Fibroblast of lung (primary cell): ENCODE measurements around the gene GLYR1. TPM values are rescaled to one million over a fixed set of nuclear protein-coding genes. Genes with fewer than 3 reads are reported as not detected.

Experiments
- DNase-seq, 2 donors: peaks; one replicate each; pipeline versions ENCODE4 v3.0.0 to v3.0.0-alpha.2; 2010; ENCODE audit warnings: low read depth in 2 of 2
- H2AFZ ChIP-seq: 2 replicates; pipeline ENCODE4 v1.5.1; 2012; ENCODE audit warnings: low read length, control low read depth, inconsistent platforms
- H3K27ac ChIP-seq: 2 replicates; pipeline ENCODE4 v1.5.1; 2011; ENCODE audit warnings: low read length, control low read depth; ENCODE audit not compliant: insufficient read depth
- H3K27me3 ChIP-seq: 2 replicates; pipeline ENCODE4 v1.5.1; 2011; ENCODE audit warnings: mild to moderate bottlenecking, low read length; ENCODE audit not compliant: control insufficient read depth, insufficient read depth
- H3K36me3 ChIP-seq: 2 replicates; pipeline ENCODE4 v1.5.1; 2011; ENCODE audit warnings: low read length; ENCODE audit not compliant: control insufficient read depth, insufficient read depth
- H3K4me1 ChIP-seq: 2 replicates; pipeline ENCODE4 v1.5.1; 2011; ENCODE audit warnings: low read length; ENCODE audit not compliant: control insufficient read depth, insufficient read depth; ENCODE audit errors: extremely low read depth
- H3K4me2 ChIP-seq: 2 replicates; pipeline ENCODE4 v1.5.1; 2011; ENCODE audit warnings: low read length, control low read depth; ENCODE audit not compliant: insufficient read depth; ENCODE audit errors: extremely low read depth
- H3K4me3 ChIP-seq, 4 experiments: fragments of 200-600 bp in 1 of 4; sonication (generic) in 1 of 4; replicated peaks in 1 of 4; 2 replicates each; pipeline ENCODE4 v1.5.1; 2011 to 2016; ENCODE audit warnings: low read length in 4 of 4, low read depth in 3 of 4, mild to moderate bottlenecking in 3 of 4, control low read depth in 2 of 4, inconsistent platforms in 1 of 4, mixed read lengths in 1 of 4; ENCODE audit not compliant: insufficient read depth in 1 of 4; ENCODE audit errors: control extremely low read depth in 1 of 4
- H3K79me2 ChIP-seq: 2 replicates; pipeline ENCODE4 v1.5.1; 2012; ENCODE audit warnings: mild to moderate bottlenecking, low read length, inconsistent platforms; ENCODE audit not compliant: control insufficient read depth, insufficient read depth
- H3K9ac ChIP-seq: 2 replicates; pipeline ENCODE4 v1.5.1; 2011; ENCODE audit warnings: mild to moderate bottlenecking, low read length, control low read depth; ENCODE audit not compliant: insufficient read depth
- H3K9me3 ChIP-seq: 2 replicates; pipeline ENCODE4 v1.5.1; 2012; ENCODE audit warnings: low read depth, low read length; ENCODE audit not compliant: control insufficient read depth, insufficient read depth
- H4K20me1 ChIP-seq: 2 replicates; pipeline ENCODE4 v1.5.1; 2011; ENCODE audit warnings: low read length; ENCODE audit not compliant: control insufficient read depth, insufficient read depth; ENCODE audit errors: extremely low read depth
- EZH2 ChIP-seq: IDR thresholded peaks from 2 replicates; pipeline ENCODE4 v1.5.1; 2012; ENCODE audit warnings: low read length, control low read depth, mild to moderate bottlenecking; ENCODE audit errors: missing control alignments
- polyA plus RNA-seq, 2 donors: library from polyadenylated mRNA; depleted of rRNA in 1 of 2; stranded (reverse) in 1 of 2; unstranded in 1 of 2; fragments of >200 nt; gene quantifications; 2 replicates each; pipeline ENCODE4 v1.2.1, GENCODE V29; 2011 to 2012; ENCODE audit warnings: missing spikeins in 1 of 2
- total RNA-seq: library from RNA; depleted of rRNA; stranded (reverse); fragments of >200 nt; gene quantifications from 2 replicates; pipeline ENCODE4 v1.2.1, GENCODE V29; 2014
- TF ChIP-seq, protein P1 (sequence below), 2 donors: IDR thresholded peaks in 1 of 2; conservative IDR thresholded peaks in 1 of 2; 1 replicate in 1 of 2; 2 replicates in 1 of 2; pipeline ENCODE4 v1.5.1; 2011 to 2012; ENCODE audit warnings: low read length in 2 of 2, control low read depth in 1 of 2, inconsistent platforms in 1 of 2, low read depth in 1 of 2, mild to moderate bottlenecking in 1 of 2

Gene GLYR1
- total and polyA plus RNA-seq, 2 donors (not counting 1 experiment from before 2014, with no cell fraction given) = 28.6 to 39.6 TPM

DNA sequence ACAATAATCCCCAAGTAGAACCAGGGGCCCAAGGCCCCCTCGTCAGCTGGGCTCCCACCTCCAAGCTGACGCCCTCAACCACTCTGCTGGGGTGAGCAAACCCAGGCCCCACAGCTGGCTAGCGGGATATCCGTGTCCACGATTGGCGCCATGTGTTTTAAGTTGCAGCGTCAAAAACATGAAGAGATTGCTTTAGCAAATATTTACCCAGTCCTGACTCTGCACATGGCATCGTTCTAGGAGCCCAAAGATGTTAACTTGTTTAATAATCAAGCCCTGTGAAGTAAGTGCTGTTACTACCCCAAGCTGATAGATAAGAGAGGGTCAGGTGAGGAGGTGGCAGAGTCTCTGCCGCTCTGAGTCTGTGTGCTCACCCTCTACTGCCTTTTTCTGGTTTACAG lies 58.6 kb downstream of the GLYR1 start:
- Histone ChIP-seq H4K20me1 (no peaks in the 10 kb centered on the region), H3K9me3 (no peaks in the 10 kb centered on the region), H3K4me2 (no peak overlapping the region), H3K9ac (no peak overlapping the region), H3K27ac (no peak overlapping the region), H2AFZ (no peak overlapping the region), H3K79me2 (no peaks in the 10 kb centered on the region), H3K27me3 (no peaks in the 10 kb centered on the region), H3K4me1 (no peaks in the 10 kb centered on the region), H3K36me3 (no peaks in the 10 kb centered on the region), H3K4me3 (no peak overlapping the region)
- DNase-seq = no peak
- TF ChIP-seq, protein P1, sequence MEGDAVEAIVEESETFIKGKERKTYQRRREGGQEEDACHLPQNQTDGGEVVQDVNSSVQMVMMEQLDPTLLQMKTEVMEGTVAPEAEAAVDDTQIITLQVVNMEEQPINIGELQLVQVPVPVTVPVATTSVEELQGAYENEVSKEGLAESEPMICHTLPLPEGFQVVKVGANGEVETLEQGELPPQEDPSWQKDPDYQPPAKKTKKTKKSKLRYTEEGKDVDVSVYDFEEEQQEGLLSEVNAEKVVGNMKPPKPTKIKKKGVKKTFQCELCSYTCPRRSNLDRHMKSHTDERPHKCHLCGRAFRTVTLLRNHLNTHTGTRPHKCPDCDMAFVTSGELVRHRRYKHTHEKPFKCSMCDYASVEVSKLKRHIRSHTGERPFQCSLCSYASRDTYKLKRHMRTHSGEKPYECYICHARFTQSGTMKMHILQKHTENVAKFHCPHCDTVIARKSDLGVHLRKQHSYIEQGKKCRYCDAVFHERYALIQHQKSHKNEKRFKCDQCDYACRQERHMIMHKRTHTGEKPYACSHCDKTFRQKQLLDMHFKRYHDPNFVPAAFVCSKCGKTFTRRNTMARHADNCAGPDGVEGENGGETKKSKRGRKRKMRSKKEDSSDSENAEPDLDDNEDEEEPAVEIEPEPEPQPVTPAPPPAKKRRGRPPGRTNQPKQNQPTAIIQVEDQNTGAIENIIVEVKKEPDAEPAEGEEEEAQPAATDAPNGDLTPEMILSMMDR (conservative IDR thresholded peaks at IDR 0.05 in 1 of 2, IDR thresholded peaks at IDR 0.05 in 1 of 2; ENCODE audit: low read depth in 1 of 2, low read length in 2 of 2) = no peak
- no peak for TF ChIP-seq EZH2

DNA sequence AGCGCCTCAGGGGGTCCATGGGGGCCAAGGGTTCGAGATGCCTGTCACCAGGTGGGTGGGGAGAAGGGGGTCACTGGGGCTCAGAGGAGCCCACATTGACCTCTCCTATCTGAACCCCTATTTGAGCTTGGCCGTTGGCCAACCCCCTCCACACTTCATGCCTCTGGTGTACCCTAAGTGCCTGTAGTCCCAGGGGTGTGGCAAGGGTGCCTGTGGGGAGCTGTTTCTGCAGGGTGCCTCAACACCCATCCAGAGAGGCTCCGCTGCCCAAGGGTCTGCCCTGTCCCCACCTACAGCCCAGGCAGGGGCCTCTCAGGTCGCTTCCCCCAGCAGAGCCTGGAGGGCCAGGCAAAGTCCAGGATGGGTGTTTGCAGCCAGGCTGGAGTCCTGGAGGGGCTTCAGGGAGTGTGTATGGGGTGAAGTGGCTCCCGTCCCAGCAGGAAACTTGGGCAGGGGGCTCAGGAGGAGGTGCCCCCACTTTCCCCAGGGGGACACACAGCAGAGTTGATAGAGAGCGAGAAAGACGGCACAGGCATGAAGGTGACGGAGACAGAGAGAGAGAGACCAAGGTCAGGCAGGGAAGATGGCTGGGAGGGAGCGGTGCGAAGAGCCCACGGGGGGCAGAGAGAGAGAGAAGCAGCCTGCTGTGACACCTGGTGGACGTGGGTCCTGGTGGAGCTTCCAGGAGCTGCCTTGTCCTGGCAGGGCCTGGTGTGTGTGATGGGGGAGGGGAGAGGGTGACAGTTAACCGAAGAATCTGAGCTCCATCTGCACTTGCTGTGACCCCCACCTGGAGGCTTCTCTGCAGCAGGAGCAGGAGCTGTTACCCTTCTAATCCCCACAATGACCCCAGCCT lies 59.2 kb downstream of the GLYR1 start, which contains the start of gene SEPTIN12:
TSS of gene SEPTIN12 (minus strand) at position 719 of the 856 bp plus-strand sequence. CDS start at position 19, 700 bp downstream.
- Histone ChIP-seq H3K27me3 (no peaks in the 10 kb centered on the region), H3K4me2 (no peak within 1 kb of the TSS), H3K9ac (no peak within 1 kb of the TSS), H4K20me1 (no peaks in the 10 kb centered on the region), H2AFZ (no peak within 1 kb of the TSS), H3K79me2 (no peaks in the 10 kb centered on the region), H3K4me3 (no peak within 1 kb of the TSS), H3K36me3 (no peaks in the 10 kb centered on the region), H3K9me3 (no peaks in the 10 kb centered on the region), H3K4me1 (no peaks in the 10 kb centered on the region), H3K27ac (no peak within 1 kb of the TSS)
- no peak for DNase-seq
- TF ChIP-seq, protein P1 (conservative IDR thresholded peaks at IDR 0.05 in 1 of 2, IDR thresholded peaks at IDR 0.05 in 1 of 2; ENCODE audit: low read depth in 1 of 2, low read length in 2 of 2) = no peak
- no peak for TF ChIP-seq EZH2

DNA sequence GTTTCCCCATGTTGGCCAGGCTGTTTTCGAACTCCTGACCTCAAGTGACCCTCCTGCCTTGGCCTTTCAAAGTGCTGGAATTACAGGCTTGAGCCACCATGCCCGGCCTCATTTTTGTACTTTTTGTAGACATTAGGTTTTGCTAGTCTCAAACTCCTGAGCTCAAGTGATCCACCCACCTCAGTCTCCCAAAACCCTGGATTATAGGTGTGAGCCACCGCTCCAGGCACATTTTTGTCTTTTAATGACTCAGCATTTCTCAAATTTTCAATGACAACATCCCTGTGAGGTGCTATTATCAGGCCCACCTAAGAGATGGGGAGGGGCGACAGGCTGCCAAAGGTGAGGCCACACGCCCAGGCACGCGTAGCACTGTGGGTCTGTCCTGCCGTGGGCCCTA lies 60.0 kb downstream of the GLYR1 start:
- Histone ChIP-seq H3K4me2 (no peak overlapping the region), H4K20me1 (no peaks in the 10 kb centered on the region), H3K9ac (no peak overlapping the region), H3K27ac (no peak overlapping the region), H3K27me3 (no peaks in the 10 kb centered on the region), H2AFZ (no peak overlapping the region), H3K4me1 (no peaks in the 10 kb centered on the region), H3K4me3 (no peak overlapping the region), H3K36me3 (no peaks in the 10 kb centered on the region), H3K9me3 (no peaks in the 10 kb centered on the region), H3K79me2 (no peaks in the 10 kb centered on the region)
- DNase-seq = no peak
- TF ChIP-seq EZH2 = no peak
- TF ChIP-seq, protein P1 (conservative IDR thresholded peaks at IDR 0.05 in 1 of 2, IDR thresholded peaks at IDR 0.05 in 1 of 2; ENCODE audit: low read depth in 1 of 2, low read length in 2 of 2) = no peak
